KBM-7 (cell line): ENCODE data around the gene SNX9.
"Not testable (repeated sequence)": the region's sequence is repeated elsewhere in the genome, so short reads cannot be mapped to it uniquely, and the experiment has no call there.

ENCODE experiments used
- DNase-seq: peaks from one replicate; pipeline ENCODE4 v3.0.0-alpha.2; 2015
- in situ Hi-C: fragments of 300-500 bp; cut with MboI; formaldehyde crosslinking; loops from 2 replicates; pipeline ENCODE4 v1.14.3; 2020; ENCODE audit warnings: low sequenced_read_pairs, low pct_unique_long_range_greater_than_20kb, mixed read lengths

SNX9 gene

DNA sequence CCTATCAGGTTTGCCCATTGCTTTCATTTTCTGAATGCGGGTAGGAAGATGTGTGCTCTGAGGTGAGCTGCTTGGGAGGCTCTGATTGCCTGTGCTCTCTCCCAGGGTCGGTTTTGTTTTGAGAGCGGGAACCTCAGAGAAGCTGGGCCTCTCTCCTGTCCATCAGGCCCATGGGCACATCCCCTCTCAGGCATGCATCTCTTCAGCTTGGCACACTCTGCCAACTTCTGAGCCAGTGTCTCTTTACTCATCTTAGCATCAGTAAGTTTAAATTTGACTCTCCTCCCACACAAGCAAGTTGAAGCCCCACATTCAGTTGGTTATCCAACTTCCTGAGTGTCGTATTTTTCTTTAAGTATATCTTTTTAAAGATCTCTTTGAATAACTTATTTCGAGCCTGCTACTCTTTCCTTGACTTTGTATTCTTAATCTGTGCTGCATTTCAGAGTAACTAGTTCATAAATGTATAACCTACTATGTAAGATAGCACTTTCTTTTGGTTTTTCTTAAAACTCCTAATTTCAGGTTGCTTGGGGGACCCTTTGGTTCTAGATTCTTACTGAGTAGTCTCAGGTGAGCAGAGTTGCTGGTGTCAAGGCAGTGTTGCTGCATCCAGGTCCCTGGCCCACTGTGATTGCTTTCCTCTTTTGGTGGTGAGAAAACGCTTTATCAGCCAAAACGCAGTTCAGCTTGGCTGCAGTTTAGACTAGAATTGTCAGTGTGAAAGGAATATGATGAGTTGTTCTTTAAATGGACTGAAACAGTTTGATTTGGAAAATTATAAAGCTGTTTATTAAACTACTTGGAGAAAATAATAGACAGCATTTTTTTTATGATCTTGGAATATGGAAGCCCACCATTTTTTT is 54.8 kb downstream of the SNX9 start:
- DNase-seq: no peak
- in situ Hi-C loops: loop anchor here (10.0 kb wide), 1 partner anchor 113 kb away; no protein-coding TSS in a partner anchor

DNA sequence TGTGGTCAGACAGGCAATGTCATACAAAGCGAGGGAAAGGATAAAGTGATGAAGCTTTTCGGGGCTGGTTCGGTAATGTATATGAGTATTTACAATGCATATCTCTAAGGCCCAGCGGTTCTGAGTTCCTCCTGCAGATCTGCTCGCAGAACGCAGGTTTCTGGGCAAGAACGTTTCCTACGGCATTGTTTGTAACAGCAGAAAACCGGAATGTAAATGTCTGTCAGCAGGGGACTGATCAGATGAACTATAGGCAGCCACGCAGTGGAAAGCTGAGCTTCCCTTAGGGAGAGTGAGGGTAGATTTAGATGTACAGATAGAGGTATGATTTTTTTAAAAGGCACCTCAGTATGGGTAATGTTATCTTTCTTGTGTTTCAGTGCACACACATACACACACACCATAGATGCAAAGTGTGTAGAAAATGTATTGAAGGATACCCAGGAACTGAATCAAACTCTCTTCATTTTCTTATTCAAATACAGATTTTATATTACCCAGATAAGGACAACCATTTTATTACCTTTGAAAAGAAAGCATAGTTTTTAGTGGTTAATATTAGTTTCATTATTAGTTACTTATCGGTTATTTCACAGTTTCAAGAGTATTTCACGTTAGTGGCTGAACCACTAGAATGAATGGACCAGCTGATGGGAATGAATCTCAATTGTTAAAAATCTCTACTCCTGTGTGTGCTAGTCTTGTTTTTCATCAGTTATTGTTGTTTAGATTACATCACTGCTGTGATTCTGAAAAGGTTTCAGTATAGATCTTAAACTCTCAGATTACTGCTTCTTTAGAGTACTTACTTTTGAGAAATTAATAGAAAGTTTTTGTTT is 56.2 kb downstream of the SNX9 start:
- in situ Hi-C loops: loop anchor here (10.0 kb wide), 1 partner anchor 114 kb away; no protein-coding TSS in a partner anchor
- DNase-seq: no peak

DNA sequence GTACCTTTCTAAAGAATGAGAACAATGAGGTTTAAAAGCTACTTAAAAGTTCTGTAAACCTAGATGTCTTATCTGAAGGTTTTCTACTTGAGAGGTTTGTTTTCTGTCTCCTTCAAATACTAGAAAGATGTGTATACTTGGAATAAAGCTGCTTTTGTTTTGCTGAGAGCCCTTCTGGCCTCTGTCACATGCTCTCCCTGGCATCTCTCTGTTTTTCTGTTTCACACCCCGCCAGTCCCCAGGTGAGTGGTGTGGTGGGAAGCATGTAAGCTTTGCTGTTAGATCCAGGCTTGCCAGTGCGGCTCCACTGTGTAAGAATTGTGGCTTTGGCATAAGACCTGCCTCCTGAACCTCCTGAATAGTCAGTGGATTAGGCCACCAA is 56.8 kb downstream of the SNX9 start:
- no peak for DNase-seq
- in situ Hi-C loops: loop anchor here (10.0 kb wide), 1 partner anchor 115 kb away; no protein-coding TSS in a partner anchor

DNA sequence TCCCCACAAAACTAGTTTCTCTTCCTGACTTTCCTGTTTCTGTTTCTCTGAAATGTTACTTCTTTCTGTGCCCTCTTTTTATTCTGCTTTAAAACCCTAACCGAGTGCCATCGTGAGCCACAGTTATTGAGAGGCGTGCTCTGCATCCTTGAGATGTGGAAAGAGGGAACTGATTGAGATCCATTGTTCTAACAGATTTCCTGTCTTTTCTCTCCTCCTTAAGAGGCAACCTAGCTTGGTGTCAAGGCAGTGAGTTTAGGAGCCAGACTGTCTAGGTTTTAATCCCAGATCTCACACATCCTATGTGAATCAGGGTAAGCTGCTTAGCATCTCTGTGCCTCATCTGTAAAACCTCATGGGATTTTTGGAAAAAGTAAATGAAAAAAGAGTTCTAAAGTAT is 57.5 kb downstream of the SNX9 start:
- in situ Hi-C loops: no loop called here
- no peak for DNase-seq

DNA sequence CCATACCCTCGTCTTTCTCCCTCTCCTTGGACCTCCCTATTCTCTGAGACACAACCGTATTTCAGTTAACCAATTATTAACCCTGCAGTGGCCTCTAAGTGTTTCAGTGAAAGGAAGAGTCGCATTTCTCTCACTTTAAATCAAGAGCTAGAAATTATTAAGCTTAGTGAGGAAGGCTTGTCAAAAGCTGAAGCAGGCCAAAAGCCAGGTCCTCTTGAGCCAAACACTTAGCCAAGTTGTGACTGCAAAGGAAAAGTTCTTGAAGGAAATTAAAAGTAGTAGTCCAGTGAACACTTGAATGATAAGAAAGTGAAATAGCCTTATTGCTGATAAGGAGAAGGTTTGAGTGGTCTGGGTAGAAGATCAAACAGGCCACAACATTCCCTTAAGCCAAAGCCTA is 58.3 kb downstream of the SNX9 start:
- no peak for DNase-seq
- in situ Hi-C loops: no loop called here

DNA sequence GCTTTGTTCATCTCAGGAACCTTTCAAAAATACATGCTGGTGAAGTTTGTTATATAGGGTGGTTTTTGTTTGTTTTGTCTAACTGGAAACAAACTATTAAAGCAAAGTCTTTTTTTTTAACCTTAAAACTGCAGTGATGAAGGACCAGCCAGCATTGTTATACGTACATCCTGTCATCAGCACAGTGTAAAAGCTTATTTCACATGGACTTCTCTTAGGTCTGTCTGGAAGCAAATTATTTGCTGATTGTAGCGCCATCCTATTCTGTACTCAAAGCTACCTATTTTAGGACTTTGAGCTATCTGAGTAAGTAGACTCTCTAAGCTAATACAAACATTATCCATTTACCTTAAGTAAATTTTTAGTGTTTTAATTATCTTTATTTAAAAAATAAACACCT is 61.7 kb downstream of the SNX9 start:
- DNase-seq: no peak
- in situ Hi-C loops: no loop called here

DNA sequence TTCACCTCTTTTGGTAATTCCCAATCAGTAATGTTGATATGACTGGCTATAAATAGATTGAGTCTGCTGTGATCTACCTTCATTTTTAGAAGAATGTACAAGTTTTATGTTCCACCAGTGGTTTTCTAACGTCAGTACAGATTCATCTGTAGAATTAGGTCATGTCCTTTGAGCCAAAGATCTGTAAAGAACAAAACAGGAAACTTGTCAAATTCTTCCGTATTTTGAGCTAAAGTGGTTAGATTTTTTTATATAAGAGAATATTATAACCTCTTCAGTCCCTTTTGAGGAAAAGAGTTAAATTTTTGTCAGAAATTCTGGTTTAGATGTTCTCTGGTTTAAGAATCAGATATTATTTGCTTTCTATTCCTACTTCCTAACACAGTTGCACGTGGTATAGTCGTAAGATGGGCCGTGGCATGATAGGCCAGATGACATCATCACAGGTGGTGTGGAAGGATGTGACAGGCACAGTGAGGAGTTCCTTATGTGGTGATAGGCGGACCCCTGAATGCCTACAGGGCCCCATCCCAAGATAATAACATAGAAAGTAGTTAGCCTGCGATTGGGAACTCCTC is 62.3 kb downstream of the SNX9 start:
- in situ Hi-C loops: no loop called here
- no peak for DNase-seq

DNA sequence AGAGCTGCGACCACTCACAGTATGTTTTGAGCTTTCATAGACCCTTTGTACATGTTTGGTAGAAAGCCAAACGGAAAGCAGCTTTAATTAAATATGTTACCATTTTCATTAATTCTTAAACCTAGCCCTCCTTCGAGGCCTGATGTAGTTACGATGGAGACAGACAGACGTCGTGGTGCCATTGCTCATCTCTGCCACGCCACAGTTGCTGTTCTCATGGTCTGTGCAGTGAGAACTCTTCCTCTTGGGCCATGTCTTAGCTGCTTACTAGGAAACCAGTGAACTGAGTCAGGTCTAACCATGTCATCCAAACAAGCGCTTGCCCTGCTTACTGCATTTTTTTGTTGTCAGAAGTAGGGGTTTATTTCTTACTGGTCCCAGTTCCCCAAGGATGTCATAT is 62.8 kb downstream of the SNX9 start:
- in situ Hi-C loops: no loop called here
- DNase-seq: no peak

DNA sequence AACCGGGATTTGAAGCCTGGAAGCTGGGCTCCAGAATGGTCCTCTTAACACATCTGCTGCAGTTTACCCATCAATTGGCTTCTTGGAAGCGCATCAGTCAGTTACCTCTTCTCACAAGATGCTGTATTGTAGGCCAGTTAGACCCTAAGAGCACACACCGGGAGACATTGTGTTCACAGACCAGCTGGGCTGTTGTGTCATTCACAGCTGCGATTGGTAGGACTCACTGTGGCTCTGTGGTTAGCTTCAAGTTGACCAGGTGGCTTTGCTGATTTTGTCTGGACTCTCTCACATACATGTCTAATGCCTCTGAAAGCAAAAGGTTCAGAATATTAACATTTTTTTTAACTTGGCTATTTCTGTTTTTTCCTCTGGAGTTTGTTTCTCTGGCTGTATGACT is 64.8 kb downstream of the SNX9 start:
- in situ Hi-C loops: no loop called here
- no peak for DNase-seq

DNA sequence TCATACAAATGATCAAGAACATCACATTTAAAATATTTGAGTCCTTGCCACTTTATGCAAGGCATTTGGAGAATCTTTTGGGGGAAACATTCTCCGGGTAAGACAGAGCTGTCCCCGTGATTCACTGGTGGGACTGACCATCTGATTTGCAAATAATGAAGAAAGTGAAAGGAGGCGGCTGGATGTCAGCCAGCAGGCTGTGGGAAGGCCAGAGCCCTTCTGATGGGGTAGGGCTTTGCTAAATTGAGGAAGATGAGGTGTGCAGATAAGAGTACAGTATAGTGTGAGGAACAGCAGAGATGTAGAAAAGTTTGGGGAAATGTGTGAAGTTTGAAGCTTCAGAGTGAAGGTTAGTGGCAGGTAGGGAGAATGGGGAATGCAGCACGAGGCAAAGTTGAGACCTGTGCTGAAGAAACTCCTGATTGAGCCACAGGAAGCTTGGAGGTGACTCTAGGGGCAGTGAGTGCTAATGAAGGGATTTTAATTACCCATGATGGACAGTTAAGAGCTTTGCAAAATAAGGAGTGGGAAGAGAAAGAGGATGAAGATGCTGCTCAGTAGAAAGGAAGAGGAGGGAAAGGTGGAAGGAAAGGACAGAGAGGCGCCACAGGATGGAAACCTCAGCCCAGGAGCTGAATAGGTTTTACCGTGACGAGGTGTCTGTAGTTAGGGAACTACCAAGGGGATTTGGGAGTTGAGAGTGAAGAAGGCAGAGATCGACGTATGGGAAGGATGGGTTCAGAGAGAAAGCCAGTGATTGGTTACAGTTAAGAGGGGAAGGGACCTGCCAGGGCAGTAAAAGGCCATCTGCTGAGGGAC is 68.7 kb downstream of the SNX9 start:
- DNase-seq: peak; percentile 46
- in situ Hi-C loops: no loop called here

DNA sequence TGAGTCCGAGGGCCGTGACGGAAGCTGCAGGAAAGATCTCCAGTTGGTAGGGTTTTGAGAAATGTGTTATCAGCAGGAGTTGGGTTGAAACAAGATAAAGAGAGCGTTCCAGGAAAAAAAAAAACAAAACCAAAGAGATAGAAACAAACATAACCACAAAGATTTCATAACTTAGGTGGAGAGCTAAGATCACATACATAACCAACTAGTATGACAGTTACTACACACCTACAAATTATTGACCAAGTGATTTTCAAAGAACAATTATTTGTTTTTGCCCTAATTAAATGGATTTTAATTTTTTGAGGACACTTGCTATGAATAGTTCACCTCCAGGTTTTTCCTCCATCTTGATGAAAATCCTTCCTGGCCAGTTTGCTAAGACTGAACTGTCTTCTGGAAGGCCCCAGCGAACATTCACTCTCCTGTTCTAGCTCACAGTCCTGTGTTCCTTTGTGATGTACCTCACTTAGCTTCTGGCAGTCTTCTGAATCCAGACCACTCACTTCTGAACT is 69.4 kb downstream of the SNX9 start:
- no peak for DNase-seq
- in situ Hi-C loops: no loop called here

DNA sequence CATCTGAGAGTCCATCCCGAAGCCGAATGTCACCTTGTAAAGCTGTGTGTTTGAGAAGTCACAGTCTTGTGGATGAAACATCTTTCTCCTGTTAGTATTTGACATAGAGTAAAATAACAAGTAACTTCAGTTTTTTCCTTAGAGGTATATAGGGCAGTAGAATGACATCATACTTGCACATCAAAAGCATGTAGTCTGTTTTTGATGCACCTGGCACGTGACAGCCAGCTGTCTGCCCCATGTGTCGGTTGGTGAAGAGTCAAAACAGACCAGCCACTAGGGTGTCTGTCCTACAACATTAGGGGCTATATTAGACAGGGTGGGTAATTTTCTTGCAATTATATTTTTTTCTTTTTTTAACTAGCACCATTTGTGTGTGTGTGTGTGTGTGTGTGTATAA is 70.2 kb downstream of the SNX9 start:
- DNase-seq: no peak
- in situ Hi-C loops: no loop called here

DNA sequence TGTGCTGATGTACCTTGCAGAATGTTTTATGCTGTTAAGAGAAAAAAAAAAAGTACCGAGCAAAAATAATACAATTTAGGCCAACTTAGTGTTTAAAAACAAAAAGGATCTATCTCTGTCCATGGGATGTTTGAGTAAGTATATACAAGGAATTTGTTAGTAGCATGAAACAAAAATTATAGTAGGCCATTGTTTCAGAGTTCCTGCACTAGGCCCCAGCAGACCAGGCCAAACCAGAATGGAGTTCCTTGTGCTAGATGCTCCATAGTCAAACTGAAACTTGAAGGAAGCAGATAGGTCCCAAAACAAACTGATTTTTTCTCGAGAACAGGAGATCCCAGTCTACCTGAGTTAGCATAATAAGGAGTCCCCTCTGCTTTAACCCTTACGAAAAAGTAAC is 72.5 kb downstream of the SNX9 start:
- no peak for DNase-seq
- in situ Hi-C loops: no loop called here

DNA sequence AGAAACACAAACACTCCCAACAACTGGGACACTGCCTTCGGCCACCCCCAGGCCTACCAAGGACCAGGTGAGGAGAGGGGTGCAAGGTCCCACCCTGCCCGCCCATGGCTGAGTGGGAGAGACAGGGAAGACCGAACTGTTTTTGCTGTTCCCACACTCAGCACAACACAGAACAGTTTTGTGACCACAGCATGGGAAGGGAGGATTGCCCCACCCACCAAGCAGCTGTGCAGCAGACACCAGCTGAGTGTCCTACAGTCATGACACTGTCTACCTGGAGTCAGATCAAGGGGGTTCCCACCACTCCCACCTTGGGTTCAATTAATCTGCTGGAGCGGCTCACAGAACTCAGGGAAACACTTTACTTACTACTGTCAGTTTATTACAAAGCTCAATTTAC is 73.9 kb downstream of the SNX9 start:
- DNase-seq: no peak
- in situ Hi-C loops: no loop called here

DNA sequence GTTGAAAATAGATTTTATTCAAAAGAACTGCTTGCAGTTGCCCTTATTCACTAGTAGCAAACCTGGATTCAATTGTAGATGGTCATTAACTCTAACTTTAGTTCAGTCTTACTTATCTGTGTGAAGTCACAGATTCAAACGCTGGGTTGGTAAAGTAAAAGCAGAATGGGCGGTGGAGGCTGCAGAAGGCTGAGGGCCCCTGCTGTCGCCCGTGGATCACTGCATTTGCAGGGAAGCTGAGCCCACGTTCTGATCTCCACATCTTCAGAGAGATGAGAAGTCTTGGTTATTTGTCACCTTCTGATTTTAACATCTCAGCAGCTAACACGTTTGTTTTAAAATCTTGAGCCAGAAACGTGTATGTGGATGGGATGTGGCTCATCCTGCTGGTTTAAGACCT is 75.1 kb downstream of the SNX9 start:
- no peak for DNase-seq
- in situ Hi-C loops: no loop called here

DNA sequence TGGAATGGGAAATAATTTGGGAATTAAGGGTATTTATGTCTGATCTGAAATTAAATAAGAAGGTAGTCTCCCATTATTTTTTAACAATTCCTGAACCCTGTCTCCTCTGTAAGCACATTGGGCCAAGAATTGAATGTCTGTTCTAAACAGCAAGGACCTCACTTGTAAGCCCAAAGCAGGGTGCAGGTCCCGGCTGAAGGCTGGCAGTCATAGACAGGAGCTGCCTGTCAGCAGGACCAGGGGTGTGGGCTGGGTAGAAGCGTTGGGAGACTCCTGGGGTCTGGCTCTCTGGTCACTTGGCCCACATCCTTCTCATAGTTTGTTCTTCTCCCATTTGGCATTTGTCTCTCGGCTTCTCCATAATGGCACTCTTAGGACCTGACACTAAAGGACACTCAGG is 75.6 kb downstream of the SNX9 start:
- no peak for DNase-seq
- in situ Hi-C loops: no loop called here

DNA sequence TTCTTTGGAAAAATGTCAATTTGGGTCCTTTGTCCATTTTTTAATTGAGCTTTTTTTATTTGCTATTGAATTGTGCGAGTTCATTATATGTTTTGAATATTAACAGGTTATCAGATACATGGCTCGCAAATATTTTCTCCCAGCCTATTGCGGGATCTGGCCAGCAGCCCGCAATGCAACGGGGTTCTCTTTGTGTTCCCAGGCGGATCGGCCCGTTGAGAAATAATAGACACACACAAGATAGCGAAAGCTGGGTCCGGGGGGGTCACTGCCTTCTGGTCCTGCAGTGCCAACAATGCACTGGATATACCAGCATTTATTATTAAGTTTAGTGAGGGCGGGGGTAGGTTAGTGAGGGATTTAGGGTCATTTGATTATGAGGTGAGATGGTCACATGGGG is 77.2 kb downstream of the SNX9 start:
- in situ Hi-C loops: not testable (repeated sequence)

DNA sequence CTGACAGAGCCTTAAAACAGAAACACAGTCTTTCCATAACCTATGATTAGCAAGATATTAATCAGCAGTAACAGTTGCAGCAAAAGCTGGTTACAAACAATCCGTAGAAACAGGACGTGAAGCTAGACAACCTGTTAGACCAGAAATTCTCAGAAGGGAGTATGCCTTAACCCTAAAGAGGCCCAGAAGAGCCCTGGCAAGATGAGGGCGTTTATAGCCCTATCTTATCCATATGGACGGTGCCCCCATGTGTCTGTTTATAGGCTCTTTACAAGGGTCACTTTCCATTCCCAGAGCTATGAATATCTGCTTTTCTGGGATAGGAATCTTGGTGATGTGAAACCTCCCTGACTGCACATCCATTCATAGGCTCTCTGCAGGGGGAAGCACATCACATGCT is 77.7 kb downstream of the SNX9 start:
- DNase-seq, in situ Hi-C loops: not testable (repeated sequence)

More for the DNA sequence above, 77.2 kb downstream of the SNX9 start:
- not testable (repeated sequence) for DNase-seq

DNA sequence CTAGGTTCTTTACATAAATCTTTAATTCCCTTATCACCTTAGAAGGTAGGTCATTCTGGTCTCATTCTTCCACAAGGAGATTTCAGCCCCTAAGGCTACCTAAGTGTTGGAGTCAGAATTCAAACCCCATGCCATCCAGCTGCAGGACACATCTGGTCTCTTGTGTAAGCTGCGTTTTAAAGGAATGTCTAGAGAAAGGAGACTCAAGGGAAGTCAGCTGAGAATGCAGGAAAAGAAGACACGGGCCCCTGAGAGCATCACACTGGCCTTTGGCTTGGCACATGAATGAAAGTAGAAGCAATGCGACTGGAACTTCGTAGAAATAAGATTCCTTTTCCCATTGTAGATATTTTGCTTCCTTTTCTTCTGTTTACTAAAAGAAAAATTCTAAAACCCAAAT is 82.0 kb downstream of the SNX9 start:
- in situ Hi-C loops: no loop called here
- no peak for DNase-seq
